ENCODE data around the gene P2RX7.

- TF ChIP-seq CTCF (IDR thresholded peaks at IDR 0.05; ENCODE audit: insufficient read depth, low read length) (no peak), REST (IDR thresholded peaks at IDR 0.05; ENCODE audit: insufficient replicate concordance, low read depth) (no peak), POLR2AphosphoS5 (IDR thresholded peaks at IDR 0.05; ENCODE audit: low read depth) (no peak), GABPA (IDR thresholded peaks at IDR 0.05; ENCODE audit: low read depth) (no peak)
Measured at GRCh38 chr12:121131941-121132341, 735 bp upstream of the P2RX7 start.

All from HL-60 (cell line).